ENCODE results near the gene GFI1B.
"Not testable (repeated sequence)": the region's sequence is repeated elsewhere in the genome, so short reads cannot be mapped to it uniquely, and the experiment has no call there.

GFI1B gene

DNA sequence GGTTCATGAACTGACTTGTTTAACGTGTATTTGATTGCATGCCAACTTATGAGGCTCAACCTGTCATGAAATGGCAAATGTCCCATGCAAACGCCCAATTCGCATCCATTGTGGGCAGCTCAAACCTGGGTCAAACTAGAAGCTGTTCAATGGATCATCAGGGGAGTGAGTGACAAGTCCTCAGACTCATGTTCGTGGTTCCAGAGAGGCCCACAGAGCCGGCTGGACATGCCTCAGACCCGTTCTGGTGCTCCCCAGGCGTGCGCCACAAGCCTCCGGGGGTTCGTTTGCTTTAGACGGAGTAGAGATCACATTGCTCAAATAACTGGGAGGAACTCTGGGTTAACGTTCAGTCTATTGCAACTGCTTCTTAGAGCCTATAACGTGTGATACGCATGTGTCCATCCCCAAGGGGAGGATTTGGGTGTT is 15.0 kb downstream of the GFI1B start:
- DNase-seq = no peak

DNA sequence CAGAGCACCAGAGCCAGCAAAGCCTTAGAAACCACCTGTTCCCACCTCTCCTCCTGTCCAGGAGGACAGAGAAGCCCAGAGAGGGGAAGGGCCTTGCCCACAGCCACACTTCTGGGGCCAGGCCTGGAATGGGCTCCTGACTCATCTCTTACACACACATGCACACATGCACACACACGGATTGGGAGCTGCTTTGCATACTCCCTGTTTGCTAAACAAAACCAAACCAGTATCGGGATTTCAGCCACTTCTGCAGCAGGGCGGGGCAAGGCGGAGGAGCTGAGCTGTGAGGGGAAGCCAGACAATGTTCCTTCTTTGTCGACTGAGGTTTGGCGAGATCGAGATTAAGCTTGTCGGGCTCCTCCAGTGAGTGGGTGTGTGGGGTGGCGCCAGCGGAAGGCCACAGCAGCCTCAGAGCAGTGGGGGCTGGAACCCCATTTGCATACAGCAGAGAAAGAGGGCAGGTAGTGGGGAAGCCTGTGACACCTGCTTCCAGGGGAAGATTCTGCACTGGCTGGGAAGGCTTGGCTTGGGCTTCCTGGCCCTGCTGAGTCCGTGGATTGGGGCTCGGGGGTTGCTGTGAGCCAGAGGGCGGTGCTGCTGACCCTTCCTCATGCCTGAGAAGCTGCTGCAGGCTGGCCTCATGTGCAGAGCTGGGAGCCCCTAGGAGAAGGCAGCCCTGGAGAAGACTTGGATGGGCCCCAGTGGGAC is 16.1 kb downstream of the GFI1B start:
- no peak for DNase-seq

DNA sequence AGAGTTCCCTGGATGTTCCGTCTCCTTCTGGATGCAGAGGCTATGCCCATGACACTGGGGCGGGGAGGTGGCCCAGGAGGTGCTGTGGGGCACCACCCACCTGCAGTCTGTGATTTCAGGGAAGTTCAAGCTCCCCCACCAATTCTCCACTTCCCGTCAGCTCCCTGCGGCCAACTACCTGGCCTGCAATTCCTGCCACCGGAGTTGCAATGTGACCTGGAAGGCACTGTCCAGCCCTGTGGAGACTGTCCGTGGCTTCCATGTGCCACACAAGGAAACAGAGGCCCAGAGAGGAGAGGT is 16.6 kb downstream of the GFI1B start:
- no peak for DNase-seq

DNA sequence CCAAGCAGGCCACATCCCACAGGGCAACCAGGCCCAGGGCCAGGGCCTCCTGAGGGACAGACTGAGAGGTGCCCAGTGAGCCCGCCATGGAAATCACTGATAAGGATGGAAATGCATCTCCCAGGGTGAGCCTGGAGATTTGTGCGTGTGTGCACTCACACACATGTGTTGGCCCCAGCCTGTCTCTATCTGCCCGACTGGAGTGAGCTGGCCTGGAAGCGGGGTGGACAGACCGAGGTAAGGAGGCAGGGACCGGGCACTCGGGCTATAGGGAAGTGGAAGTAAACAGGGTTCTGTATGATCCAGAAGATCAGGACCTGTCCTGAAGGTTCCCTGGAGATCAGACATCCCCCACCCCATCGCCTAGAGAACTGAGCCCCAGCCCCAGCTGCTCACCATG is 17.4 kb downstream of the GFI1B start:
- DNase-seq = no peak

DNA sequence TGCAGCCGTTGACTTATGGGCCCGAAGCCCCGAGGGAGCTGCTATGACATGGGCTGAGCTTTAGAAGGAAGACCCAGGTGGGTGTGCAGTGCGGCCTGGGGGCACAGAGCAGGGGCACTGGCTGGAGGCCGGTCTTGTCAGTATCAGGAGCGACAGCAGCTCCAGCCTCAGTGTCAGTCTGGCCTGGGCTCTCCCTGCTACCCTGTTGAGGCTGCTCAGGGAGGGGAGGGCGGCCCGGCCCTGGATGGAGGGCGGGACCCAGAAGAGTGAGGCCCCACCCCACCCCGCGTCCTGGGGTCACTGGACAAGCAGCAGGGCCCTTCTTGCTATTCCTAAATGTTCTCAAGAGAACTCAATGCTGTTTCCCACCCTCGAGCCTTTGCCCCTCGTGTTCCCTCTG is 18.0 kb downstream of the GFI1B start:
- DNase-seq = no peak

DNA sequence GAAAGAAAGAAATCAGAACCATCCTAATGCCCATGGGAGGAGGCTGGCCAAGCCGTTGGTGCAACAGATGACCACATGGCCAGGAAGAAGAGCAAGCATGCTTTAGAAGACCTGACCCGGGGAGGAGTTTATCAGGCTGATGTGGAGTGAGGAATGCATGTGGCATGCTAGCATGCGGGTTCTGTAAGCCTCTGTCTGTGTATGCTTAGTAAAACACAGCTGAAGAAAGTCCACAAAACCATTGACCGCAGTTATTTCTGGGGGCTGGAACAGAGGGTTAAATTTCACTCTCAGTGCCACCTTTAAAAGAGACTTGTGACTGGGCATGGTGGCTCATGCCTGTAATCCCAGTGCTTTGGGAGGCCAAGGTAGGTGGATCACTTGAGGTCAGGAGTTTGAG is 19.1 kb downstream of the GFI1B start:
- DNase-seq = no peak

DNA sequence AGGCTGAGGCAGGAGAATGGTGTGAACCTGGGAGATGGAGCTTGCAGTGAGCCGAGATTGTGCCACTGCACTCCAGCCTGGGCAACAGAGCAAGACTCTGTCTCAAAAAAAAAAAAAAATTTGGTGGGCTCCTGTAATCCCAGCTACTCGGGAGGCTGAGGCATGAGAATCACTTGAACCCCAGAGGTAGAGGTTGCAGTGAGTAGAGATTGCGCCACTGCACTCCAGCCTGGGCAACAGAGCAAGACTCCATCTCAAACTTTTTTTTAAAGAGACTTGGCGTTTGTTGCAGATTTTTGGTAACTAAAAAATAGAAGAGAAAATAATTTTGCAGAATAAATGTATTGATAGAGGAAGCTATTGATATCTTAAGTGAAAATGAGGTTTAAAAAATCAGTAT is 19.7 kb downstream of the GFI1B start:
- not testable (repeated sequence) for DNase-seq

DNA sequence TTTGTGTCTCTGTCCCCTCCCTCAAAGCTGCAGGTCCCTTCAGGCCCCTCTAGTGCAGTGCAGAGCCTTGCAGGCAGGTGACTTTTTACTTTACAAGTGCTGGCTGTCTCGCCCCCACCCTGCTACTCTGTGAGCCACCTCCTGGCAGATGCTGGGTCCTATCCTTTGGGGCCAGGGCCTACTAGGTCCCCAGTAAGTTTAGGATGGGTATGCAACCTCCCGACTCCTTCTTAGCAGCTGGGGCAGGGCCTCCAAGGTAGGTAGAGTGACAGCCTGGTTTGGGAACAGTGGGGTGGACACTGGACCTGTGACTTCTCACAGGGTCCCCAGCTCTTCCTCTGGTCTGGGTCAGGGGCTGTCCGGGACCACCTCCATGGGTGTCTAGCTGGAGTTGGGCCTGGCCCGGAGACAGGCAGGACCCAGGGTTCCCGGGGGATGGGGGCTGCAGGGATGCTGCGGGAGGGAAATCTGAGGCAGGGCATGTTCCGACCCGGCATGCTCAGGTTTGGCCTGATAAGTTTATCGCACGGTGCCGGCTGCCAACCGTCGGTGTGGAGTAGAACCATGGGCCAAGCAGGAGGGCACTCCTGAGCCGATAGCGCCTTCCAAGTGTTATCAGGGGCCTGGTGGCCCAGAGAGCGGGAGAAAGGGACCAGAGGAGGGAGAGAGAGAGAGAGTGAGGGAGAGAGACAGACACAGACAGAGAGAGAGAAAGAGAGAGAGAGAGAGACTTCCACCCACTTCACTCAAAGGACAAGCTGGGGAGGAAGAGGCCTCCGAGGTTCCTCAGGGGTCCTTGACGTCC is 20.5 kb downstream of the GFI1B start:
- DNase-seq = no peak

DNA sequence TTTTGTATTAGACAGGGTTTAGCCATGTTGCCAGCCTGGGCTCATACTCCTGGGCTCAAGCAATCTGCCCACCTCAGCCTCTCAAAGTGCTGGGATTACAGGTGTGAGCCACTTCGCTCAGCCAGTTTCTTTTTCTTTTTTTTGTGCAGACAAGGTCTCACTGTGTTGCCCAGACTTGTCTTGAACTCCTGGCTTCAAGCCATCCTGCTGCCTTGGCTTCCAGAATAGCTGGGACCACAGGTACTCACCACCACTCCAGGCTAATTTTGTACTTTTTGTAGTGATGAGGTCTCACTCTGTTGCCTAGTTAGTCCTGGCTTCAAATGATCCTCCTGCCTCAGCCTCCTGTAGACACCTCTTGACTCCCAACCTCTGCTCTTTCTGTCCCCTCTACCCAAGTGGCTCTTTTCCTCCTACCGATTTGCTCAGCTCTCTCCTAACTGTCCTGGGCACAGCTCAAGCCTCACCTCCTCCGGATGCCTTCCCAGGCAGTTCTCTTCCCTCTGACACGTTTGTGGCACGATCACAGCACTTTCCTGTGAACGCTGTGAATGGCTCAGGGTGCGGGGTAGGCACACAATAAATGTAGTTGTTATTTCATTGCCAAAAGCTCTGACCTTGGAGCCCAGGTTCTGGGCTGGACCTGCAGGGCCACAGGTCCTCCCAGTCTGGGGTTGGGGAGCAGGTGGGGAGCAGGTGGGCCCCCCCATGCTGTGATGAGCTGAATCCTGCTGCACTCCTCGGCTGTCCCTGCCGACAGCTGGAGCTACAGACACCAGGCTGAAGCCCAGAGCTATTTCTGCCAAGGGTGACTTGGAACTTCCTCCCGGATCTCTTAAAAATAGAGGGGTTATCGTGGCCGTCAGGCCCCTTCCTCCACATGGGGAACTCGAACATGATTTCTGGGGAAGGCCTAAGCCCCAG is 23.9 kb downstream of the GFI1B start:
- no peak for DNase-seq

DNA sequence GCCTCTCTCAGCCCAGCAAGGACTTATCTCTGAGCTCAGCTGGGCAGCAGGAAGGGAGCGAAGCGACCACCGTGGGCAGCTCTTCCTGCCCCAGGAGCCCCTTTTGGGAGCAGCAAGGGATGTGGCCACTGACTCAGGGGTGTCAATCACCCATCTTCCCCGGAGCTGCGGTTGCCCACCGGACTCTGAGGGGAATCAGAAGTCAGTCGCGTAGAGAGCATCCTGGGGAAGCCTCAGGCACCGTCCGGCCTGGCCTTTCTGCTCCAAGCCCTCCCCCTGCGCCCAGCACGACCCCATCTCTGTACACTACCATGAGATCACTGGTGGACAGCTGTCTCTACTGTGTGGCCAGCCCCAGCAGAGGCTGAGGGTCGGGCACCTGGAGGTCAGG is 24.6 kb downstream of the GFI1B start:
- DNase-seq = no peak

DNA sequence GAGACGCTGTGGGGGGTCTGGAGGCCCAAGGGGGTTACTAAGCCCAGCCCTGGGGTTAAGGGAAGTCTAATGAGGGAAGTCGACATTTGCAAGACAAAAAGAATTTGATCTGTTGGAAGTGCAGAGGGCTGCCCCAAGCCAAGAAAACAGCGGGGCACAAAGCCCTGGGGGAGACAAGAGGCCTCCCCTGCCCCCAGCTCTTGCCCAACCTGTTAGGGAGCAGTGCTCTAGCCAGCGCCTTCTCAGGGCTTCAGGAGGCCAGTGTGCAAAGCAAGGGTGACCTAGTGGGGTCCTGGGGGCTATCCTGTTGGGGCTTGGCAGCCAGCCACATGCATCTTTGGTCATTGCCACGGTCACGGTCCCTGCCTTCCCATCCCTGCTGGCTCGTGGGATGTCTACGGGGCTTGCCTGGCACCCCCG is 25.2 kb downstream of the GFI1B start:
- DNase-seq = no peak

DNA sequence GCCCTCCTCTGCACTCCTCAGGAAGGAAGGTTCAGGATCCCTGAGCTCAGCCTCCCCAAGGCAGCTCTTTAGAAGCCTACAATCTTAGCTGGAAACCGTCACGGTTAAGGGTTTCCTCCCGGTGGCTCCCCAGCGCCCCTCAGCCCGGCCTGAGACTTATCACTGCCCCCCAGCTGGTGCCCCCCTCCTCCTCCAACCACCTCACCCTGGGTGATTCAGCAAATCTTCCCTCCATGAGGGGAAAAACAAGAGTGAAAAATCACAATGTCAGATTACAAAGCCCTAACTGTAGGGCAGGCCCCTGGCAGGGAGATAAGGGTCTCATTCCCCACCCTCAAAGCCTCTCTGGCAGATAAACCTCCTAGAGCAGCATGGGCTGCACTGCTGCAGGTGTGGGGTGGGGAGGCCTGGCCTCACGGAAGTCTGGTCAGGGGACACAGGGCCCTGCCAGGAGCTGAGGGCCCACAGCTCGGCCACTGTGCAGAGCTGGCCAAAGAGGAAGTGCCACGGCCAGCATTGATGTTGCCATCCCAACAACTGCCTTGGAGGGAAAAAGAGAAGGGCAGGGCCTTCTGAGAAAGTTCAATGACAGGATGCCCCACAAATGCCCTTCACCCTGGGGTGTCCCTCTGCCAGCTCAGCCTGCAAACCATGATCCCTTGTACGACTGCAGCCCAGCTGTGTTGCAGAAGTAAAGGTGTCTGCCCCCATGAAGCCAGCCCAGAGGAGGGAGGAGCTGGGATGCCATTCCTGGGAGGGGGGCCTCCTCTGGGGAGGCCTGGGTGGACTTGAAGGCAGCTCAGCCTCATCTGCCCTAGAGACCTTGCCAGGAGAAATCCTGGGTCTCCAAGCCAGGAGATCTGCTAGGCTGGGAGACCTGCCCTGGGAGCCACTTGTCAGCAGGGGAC is 25.9 kb downstream of the GFI1B start:
- no peak for DNase-seq

DNA sequence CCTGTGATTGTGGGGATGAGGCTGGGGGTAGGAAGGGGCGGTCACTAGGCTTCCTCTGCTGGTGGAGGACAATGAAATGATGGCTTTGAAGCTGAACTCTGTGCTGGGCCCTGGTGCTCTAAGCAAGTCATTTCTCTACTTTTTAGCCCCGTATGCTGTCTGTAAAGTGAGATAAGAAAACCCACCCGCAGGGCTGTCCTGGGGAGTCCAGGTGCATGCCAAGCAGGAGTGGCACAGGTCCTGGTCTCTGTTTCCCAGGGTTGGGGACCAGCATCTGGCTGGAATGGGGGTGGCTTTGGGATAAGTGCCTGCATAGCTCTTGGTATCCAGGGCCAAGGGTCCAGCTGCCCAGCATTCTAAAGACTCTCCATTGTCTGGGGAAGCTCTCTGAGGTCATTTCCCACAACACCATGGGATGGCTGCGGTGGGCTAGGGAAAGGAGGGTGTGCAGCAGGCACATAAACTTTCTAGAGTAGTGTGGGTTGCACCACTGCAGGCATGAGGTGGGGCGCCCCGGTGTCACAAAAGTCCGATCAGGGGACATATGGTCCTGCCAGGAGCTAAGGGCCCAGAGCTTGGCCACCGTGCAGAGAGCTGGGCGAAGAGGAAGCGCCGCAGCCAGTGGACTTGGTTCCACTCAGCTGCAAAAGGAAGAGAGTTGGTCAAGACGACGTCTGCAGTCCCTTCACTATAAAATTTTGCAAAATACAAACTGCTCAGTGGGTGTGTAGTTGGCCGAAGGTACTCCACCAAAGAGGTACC is 26.7 kb downstream of the GFI1B start:
- DNase-seq = no peak

DNA sequence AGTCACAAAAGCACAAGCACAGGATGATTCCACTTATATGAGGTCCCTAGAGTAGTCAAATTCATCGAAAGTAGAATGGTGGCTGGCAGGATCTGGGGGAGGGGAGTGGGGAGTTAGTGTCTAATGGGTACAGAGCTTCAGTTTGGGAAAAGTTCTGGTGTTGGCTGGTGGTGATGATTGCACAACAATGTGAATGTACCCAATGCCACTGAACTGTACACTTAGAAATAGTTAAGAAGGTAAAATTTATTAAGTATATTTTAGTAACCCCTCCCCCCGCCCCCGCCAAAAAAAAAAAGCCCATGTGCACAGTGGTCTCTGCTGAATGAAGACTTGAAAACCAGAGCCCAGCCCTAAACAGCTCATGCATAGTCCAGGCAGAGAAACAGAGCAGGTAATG is 27.5 kb downstream of the GFI1B start:
- DNase-seq = no peak

DNA sequence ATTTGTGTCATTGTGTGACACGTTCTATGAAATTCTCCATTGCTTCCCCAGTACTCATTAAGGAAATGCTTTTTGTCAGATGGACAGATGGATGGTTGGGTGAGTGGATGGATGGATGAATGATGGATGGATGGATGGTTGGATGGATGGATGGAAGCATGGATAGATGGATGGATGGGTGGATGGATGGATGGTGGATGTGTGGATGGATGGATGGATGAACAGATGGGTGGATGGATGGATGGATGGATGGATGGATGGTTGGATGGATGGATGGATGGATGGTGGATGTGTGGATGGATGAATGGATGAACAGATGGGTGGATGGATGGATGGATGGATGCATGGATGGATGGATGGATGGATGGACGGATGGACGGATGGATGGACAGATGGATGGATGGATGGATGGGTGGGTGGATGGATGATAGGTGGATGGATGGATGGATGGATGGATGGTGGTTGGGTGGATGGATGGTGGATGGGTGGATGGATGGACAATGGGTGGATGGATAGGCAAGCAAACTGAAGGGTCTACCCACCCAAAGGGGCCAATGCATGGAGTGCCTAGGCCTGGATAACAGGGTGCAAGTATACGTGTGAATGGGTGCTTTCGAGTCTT is 28.3 kb downstream of the GFI1B start:
- DNase-seq = no peak

DNA sequence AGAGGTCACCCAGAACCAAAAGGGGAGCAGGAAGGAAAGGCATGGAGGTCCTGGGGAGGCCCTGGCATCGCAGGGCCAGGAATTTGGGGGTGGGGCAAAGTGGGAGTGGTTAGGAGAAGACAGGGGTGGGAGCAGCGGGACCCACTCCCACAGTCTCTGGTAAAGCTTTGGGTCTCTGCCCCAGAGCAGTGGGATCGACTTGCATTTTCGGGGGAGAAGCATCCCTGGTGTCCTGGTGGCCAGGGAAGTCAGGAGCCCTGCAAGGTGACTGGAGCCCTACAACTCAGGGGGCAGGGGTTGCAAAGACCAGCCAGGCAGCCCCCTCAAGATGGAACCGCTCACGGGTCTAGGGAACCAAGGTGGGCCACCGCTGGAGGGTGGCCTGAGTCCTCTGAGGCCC is 29.9 kb downstream of the GFI1B start:
- DNase-seq = no peak

DNA sequence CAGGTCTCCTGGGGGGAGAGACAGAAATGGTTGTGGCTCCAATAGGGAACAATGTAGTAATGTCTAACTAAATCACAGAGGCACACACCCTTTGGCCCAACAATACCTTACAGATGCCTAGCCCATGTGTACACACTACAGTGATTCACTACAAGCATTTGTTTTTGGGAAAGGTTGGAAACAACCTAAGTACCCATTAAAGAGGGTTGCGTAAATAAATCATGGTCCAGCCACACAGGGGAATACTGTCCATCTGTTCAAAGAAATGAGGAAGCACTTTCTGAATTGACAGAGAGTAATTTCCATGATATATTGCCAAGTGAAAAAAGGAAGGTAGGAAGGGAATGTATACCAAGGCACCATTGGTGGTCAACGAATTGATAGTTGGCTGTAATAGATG is 30.3 kb downstream of the GFI1B start:
- DNase-seq = no peak

DNA sequence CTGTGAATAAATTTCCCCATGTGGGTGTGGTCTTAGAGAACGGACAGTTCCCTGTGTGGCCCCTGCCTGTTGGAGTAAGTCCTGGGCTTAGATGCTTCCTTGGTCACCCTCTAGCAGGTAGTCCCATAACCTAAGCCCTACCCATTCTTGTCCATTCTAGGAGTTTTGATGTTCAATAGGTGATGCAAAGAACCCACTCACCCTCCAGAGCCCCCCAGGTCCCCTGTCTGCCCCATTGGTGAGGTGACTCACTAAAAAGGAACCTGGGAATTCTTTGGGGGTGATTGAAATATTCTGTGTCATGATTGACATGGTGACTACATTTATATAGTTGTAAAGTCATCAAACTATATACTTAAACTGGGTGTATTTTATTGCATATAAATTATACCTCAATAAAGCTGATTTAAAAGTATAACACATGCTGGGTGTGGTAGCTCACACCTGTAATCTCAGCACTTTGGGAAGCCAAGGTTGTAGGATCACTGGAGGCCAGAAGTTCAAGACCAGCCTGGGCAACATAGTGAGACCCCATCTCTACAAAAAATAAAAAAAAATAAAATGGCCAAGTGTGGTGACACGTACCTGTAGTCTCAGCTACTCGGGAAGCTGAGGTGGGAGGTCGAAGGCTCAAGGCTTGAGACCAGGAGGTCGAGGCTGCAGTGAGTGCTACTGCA is 31.6 kb downstream of the GFI1B start:
- no peak for DNase-seq

DNA sequence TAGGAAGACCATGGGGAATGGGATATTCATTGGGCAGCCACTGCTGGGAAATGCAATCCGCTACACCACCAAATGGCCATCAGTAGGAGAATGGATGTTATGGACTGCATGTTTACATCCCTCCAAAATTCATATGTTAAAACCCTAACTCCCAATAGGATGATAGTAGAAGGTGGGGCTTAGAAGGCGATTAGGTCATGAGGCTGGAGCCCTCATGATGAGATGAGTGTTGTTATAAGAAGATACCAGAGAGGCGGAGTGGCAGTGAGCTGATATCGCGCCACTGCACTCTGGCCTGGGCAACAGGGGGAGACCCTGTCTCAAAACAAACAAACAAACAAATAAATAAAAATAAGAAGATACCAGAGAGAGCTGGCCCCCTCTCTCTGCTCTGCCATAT is 36.2 kb downstream of the GFI1B start:
- DNase-seq = no peak

DNA sequence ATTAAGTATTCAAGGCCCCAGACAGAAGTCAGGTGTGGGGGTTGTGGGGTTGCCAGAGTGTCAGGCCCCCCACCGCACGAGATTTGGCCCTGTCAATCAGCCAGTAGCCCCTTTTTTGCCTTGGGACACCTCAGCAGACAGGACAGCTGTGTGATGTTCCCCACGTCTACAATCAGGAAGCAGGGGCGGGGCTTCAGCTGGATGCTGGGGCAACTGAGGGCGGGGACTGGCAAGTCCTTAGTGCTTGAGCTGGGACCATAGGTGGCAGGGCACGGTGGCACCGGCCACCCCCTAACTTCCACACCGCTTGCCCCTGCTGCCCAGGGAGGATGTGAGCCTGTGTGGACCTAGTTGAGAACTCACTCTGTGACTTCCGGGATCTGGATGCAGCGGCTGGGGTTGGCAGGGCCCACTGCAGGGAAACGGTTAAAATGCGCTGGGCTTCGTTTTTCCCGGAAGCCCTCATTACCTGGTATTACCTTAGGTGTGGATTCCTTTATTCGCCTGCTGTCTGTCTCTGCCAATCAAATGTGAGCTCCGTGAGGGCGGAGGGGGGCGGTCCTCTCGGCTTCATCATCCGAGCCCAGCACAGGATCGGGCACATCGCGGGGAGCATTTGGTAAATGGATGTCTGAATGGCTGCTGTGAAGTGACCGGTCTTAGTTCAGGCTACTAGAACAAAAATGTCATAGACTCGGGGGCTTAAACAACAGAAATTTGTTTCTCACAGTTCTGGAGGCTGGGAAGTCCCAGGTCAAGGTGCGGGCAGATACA is 44.8 kb downstream of the GFI1B start:
- no peak for DNase-seq
